DOHH2 (cell line): ENCODE data around the gene KIF5C.

Experiments
- H3F3A ChIP-seq: fragments of 200-600 bp; sonication (generic), shearing (Covaris generic); 2 replicates; pipeline ENCODE4 v1.6.0; 2016; ENCODE audit warnings: antibody characterized with exemption, mild to moderate bottlenecking; ENCODE audit not compliant: control insufficient read depth, insufficient read depth
- H3K27ac ChIP-seq: fragments of 200-600 bp; sonication (generic); 2 replicates; pipeline ENCODE4 v1.5.1; 2014; ENCODE audit warnings: low read depth, mild to moderate bottlenecking, low read length, moderate library complexity
- H3K27me3 ChIP-seq: fragments of 200-600 bp; sonication (generic); 2 replicates; pipeline ENCODE4 v1.6.1; 2014; ENCODE audit warnings: mild to moderate bottlenecking, low read length, mixed read lengths; ENCODE audit not compliant: control insufficient read depth
- H3K36me3 ChIP-seq: fragments of 200-600 bp; sonication (generic); 2 replicates; pipeline ENCODE4 v1.6.1; 2014; ENCODE audit warnings: mild to moderate bottlenecking, low read length, moderate library complexity, mixed read lengths; ENCODE audit not compliant: control insufficient read depth
- H3K4me1 ChIP-seq: fragments of 200-600 bp; sonication (generic); 2 replicates; pipeline ENCODE4 v1.6.1; 2014; ENCODE audit warnings: mild to moderate bottlenecking, low read length, mixed read lengths; ENCODE audit not compliant: control insufficient read depth
- H3K4me2 ChIP-seq: fragments of 200-600 bp; sonication (generic); 2 replicates; pipeline ENCODE4 v1.6.0; 2014; ENCODE audit warnings: mild to moderate bottlenecking, low read length, moderate library complexity
- H3K4me3 ChIP-seq: fragments of 200-600 bp; sonication (generic); 2 replicates; pipeline ENCODE4 v1.5.1; 2014; ENCODE audit warnings: mild to moderate bottlenecking, low read length, mixed read lengths
- H3K79me2 ChIP-seq: fragments of 200-600 bp; sonication (generic); 2 replicates; pipeline ENCODE4 v1.6.1; 2014; ENCODE audit warnings: mild to moderate bottlenecking, low read length, mixed read lengths; ENCODE audit not compliant: control insufficient read depth
- H3K9me2 ChIP-seq: fragments of 200-600 bp; sonication (generic); replicated peaks from 2 replicates; pipeline ENCODE4 v1.6.1; 2014; ENCODE audit warnings: mild to moderate bottlenecking, low read length, mixed read lengths; ENCODE audit not compliant: control insufficient read depth
- H3K9me3 ChIP-seq: fragments of 200-600 bp; sonication (generic); 2 replicates; pipeline ENCODE4 v1.6.1; 2014; ENCODE audit warnings: antibody characterized with exemption, low read length, mixed read lengths; ENCODE audit not compliant: control insufficient read depth, insufficient read depth
- H4K20me1 ChIP-seq: fragments of 200-600 bp; sonication (generic); 2 replicates; pipeline ENCODE4 v1.6.0; 2014; ENCODE audit warnings: low read depth, mild to moderate bottlenecking, antibody characterized with exemption, low read length, moderate library complexity; ENCODE audit not compliant: control insufficient read depth, insufficient read depth
- CTCF ChIP-seq: fragments of 200-600 bp; sonication (generic); IDR thresholded peaks from one replicate; pipeline ENCODE4 v1.5.1; 2014; ENCODE audit warnings: antibody characterized with exemption, mild to moderate bottlenecking, low read depth, low read length; ENCODE audit not compliant: poor library complexity, severe bottlenecking
- EZH2phosphoT487 ChIP-seq: fragments of 200-600 bp; sonication (generic); IDR thresholded peaks from 2 replicates; pipeline ENCODE4 v1.6.1; 2017; ENCODE audit warnings: borderline replicate concordance, mild to moderate bottlenecking, antibody characterized with exemption, low read length, moderate library complexity, mixed read lengths

The KIF5C gene

GRCh38 chr2:148926981-148927401 is 52.0 kb downstream of the KIF5C start:
- H3K9me2 ChIP-seq: no peaks in the 10 kb centered on the region
- H3K4me3 ChIP-seq: peak overlapping the region; percentile 70
- H4K20me1 ChIP-seq: no peaks in the 10 kb centered on the region
- no peaks in the 10 kb centered on the region for H3K9me3 ChIP-seq
- H3F3A ChIP-seq: no peaks in the 10 kb centered on the region
- peak overlapping the region; percentile 23; the same call in 1 of the 2 replicates for H3K27ac ChIP-seq
- H3K4me2 ChIP-seq: peak overlapping the region; percentile 81
- no peaks in the 10 kb centered on the region for H3K79me2 ChIP-seq
- no peaks in the 10 kb centered on the region for H3K27me3 ChIP-seq
- TF ChIP-seq EZH2phosphoT487 (no peak), CTCF (no peak)
- H3K4me1 ChIP-seq: peaks cover 15% of the 10 kb centered on the region
- H3K36me3 ChIP-seq: peaks cover 4% of the 10 kb centered on the region; the same call in 1 of the 2 replicates

- Histone ChIP-seq H3K9me2 (no peaks in the 10 kb centered on the region), H3K27me3 (no peaks in the 10 kb centered on the region), H3K9me3 (no peaks in the 10 kb centered on the region), H3K36me3 (peaks cover 4% of the 10 kb centered on the region; the same call in 1 of the 2 replicates), H3K4me2 (no peak overlapping the region), H3K4me3 (no peak overlapping the region), H3F3A (no peaks in the 10 kb centered on the region), H4K20me1 (no peaks in the 10 kb centered on the region), H3K27ac (no peak overlapping the region), H3K4me1 (peaks cover 15% of the 10 kb centered on the region), H3K79me2 (no peaks in the 10 kb centered on the region)
- TF ChIP-seq CTCF (no peak), EZH2phosphoT487 (no peak)
These were observed 53.4 kb downstream of the KIF5C start for GRCh38 chr2:148928395-148928794.

- Histone ChIP-seq H3K27me3 (no peaks in the 10 kb centered on the region), H3K4me2 (no peak overlapping the region), H3K4me3 (no peak overlapping the region), H4K20me1 (no peaks in the 10 kb centered on the region), H3F3A (no peaks in the 10 kb centered on the region), H3K9me3 (no peaks in the 10 kb centered on the region), H3K36me3 (peaks cover 10% of the 10 kb centered on the region), H3K27ac (no peak overlapping the region), H3K79me2 (no peaks in the 10 kb centered on the region), H3K4me1 (peaks cover 15% of the 10 kb centered on the region), H3K9me2 (no peaks in the 10 kb centered on the region)
- TF ChIP-seq EZH2phosphoT487: no peak
- TF ChIP-seq CTCF: no peak
These were observed 55.2 kb downstream of the KIF5C start for GRCh38 chr2:148930046-148930775.
